Right lobe of liver (tissue), 4 donors: ENCODE measurements around the gene ATAD3A.

Experiments used
- POLR2A ChIP-seq: fragments of 450-650 bp; IDR thresholded peaks from one replicate; pipeline ENCODE4 v1.6.1; 2017; ENCODE audit warnings: antibody characterized with exemption, mild to moderate bottlenecking
- TF ChIP-seq, protein P1 (sequence below), 4 donors: fragments of 200-600 bp in 3 of 4; fragments of 450-650 bp in 1 of 4; IDR thresholded peaks; one replicate each; pipeline versions ENCODE4 v1.5.1 to v1.8.0; 2016 to 2022; ENCODE audit warnings: antibody characterized with exemption in 4 of 4, mild to moderate bottlenecking in 2 of 4
- donor health status: DM: no; HTN: no; CAD: no.
- donor health status: DM: no; HTN: no; CAD: no.
- donor health status: DM: no; HTN: yes; CAD: no.

DNA sequence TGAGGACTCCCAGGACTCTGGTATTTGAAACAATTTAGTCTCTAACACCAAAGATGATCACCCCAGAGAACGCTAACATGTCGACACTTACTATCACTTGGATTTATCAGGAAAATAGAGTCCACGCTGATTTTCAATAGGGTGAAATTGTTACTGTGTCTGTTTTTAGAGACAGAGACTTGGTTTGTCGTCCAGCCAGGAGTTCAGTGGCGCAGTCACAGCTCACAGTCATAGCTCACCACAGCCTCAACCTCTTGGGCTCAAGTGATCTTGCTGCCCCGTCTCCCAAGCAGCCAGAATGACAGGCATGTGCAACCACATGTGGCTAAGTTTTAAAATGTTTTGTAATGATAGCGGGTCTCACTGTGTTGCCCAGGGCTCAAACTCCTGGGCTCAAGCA, 57.4 kb downstream of the ATAD3A start:
- TF ChIP-seq, protein P1, sequence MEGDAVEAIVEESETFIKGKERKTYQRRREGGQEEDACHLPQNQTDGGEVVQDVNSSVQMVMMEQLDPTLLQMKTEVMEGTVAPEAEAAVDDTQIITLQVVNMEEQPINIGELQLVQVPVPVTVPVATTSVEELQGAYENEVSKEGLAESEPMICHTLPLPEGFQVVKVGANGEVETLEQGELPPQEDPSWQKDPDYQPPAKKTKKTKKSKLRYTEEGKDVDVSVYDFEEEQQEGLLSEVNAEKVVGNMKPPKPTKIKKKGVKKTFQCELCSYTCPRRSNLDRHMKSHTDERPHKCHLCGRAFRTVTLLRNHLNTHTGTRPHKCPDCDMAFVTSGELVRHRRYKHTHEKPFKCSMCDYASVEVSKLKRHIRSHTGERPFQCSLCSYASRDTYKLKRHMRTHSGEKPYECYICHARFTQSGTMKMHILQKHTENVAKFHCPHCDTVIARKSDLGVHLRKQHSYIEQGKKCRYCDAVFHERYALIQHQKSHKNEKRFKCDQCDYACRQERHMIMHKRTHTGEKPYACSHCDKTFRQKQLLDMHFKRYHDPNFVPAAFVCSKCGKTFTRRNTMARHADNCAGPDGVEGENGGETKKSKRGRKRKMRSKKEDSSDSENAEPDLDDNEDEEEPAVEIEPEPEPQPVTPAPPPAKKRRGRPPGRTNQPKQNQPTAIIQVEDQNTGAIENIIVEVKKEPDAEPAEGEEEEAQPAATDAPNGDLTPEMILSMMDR (IDR thresholded peaks at IDR 0.05): no peak
- TF ChIP-seq POLR2A: no peak
